Fibroblast of upper back skin (primary cell): ENCODE measurements around the gene PCDH9.

Source experiments
- DNase-seq: peaks from one replicate; pipeline ENCODE4 v3.0.0-alpha.2; 2013

PCDH9 gene

DNA sequence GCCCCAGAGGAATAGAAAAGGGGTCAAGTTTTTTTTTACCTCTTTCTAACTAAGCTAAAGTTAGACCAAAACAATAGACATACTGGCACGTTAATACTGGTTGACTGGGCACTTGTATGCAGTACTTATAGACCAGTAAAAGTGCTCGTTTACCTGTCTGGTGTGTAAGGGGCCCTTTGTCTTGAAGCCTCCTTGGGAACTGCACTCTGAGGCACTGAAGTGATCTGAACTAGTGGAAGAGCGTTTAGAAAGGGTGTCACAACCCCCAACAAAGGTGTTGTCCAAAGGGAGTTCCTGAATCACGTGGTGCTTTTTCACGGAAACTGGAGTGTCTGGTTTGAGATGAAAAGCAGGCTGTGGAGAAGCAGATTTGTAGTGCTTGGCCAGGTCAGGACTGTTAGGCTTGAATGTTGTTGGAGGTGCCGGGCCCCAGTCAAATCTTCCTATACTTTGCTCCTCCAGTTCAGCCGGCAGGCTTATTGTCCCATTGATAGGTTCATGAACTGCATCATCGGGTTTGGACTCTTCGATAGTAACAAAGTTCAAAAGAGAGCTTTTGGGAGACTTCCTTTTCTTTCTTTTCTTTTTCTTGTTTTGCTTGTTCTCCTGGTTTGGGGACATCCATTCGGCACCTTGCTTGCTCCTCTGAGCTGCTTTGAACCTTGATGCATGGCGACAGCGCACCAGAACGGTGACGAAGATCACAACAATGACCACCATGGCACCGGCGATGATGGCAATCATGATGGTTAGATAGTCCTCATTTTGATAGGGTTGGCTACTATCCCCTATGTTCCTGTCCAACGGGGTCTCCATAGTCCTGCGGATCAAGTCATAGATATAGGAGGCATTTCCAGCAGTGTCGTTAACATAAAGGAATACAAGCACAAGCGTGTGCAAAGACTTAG lies 4.6 kb downstream of the PCDH9 start:
- DNase-seq, result no peak

DNA sequence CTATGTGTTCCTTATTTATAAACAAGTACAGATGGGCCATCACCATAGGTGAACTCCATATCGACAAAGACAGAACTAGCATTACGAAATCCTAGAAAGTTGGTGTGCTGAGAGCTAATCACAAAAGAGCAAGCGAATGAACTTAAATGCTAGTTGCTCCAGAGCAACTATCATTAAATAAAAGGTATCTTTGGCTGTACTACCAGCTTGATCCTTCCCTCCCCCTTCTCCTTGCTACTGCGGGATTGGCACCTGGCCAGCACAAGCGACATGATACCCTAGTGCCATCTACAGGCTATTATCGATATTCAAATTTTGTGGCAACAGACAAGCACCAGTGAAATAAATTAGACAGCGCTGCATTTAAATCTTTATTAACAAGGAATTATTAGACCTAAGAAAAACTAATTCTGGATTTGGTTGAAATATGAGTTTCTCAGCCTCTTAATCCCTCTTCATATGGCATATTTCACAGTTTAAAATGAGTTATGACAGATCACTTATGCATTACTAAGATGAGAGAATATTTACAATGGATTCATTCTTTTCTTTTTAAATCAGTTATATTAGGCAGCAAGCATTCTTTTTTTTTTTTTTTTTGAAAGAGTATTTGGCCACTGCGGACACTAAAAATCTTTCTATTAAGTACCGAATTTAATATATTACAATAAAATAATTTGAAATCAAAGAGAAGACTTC lies 5.8 kb downstream of the PCDH9 start:
- peak; percentile 80 for DNase-seq

DNA sequence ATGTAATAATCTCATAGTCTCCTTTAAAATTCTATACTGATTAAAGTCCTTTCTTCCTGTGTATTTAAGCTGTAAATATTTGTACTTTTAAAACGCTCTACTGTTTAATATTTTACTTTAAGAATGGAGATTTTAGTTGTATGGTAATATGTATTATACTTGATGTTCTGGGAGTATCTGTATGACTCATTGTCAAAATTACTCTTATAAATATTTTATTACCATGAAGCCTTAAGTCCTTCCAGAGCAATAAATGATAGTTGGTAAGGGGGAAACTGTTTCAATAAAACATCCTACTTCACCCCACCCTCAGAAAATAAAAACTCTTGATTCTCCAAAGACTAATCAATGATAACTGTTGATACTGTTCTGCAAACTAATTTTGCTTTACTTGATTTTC lies 6.4 kb downstream of the PCDH9 start:
- no peak for DNase-seq

DNA sequence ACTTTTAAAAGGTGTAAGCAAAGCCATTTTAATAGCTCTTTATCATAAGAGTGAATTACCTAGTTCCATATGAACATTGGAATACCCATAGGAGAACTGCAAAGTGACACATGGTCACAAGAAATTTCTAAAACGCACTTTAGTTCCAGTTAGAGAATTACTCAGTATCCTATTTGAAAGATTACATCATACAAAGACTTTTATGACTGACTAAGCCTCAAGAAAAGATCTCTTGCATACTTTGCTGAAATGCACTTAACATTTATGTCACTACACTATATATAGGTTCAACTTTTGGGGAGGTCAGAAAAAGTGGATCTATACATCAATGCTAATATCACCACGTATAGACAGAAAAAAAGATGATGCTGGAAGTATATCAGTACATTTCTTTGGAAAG lies 7.1 kb downstream of the PCDH9 start:
- DNase-seq, result peak; percentile 51

DNA sequence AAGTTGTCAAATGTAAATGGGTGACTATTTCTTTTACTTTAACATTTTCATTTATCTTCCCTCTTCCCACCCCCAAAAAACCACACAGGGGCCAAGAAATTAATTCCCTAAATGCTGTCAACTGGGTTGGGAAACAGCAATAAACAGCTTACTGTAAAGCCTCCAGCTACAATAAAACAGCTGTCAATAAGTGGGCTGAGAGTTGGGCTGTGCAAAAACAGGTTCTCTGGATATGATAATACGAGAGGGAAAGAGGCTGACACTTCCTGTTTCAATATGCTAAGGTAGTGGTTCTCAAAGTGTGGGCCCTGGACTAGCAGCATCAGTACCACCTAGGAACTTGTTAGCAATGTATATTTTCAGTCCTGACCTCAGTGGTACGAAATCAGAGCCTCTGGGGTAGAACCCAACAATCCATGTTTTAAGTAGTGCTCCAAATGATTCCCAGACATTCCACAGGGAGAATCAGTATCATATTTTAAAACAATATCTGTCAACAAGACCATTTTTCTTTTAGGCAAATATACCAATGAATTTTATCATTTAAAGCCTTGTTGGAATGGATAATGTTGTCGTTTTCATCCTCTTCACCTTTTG lies 8.4 kb downstream of the PCDH9 start:
- no peak for DNase-seq

DNA sequence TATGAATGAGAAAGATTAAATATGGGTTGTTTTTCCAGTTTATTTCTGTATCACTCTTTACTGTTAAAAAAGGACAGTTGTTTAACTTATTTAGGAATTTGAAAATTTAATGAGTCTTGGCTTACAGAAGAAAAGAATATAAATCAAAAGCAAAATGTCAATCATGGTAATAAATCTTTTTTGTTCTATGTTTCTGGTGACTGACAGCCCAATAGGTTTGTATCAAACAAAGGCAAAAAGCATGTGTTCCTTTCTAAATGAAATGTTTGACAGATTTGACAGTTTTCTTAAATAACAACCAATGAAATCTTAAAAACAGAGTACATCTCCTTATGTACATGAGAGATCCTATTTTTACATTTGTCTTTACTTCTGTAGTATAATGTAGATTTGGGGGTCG lies 11.0 kb downstream of the PCDH9 start:
- DNase-seq, result no peak

DNA sequence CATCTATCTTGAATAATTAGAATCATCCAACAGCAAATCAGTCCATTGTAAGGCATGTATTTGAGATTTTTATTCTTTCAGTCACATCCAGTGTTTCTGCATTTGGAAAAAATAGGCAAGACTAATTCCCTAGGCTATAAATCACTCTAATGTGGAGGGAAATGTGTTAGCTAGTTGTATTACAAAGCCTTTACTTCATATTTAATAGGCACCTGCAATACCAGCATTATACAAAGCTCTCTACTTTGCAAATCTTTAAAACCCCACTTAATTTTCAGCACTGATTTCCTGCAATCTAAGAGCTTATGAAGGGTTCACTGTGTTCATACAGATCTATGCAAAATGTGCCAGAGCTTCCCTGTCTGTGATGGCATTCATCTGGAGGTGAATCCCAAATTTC lies 12.3 kb downstream of the PCDH9 start:
- no peak for DNase-seq

DNA sequence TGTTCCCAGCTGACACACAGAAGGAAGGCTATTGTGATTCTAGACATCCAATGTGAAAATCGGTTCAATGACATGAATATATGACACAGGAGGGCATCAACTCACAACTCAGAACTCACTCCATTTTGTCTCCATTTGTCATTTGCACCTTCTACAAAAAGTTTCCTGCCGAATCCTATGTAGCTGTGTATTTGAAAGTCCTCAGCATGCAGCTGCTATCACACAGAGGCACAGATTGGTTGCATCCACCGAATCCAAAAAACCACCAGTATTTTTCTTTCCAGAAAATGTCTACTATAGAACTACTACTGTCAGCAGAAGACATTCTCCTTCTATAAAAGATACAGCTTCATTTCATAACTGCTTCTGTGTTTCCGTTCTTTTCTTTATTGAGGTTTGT lies 13.3 kb downstream of the PCDH9 start:
- DNase-seq, result no peak

DNA sequence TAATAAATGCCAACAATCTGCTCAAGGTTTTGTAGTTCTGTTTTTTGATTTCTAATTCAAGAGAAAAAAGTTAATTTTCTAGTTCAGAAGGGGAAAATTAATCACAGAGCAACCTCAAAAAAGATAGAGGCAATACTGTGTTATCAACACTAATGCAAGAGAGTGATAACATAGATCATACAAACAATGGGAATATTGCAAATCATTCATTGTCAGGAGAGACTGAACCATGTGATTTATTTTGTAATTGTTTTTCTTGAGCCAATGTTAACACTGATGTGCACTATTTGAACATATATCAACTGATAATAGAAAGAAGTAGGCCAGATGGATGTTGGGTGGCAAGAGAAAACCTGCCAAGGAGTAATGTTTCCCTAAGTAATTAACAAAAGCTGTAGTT lies 19.9 kb downstream of the PCDH9 start:
- DNase-seq, result no peak

DNA sequence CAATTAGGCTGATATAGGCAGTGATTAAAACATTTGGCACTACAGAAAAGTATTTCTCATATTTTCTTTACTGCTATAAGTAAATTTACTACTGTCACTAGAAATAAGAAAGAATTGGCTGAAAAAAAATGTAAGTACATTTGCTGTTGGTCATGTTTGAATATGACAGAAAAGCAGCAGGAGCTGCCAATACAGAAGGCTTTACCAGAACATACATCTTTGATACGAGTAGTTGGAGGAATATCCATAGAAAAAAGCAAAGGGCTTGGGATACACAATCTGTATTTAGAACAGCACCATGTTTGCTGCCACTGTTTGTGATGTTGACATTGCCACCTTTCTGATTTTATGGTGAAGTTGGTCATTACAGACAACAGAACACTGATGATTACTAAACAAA lies 21.6 kb downstream of the PCDH9 start:
- no peak for DNase-seq

DNA sequence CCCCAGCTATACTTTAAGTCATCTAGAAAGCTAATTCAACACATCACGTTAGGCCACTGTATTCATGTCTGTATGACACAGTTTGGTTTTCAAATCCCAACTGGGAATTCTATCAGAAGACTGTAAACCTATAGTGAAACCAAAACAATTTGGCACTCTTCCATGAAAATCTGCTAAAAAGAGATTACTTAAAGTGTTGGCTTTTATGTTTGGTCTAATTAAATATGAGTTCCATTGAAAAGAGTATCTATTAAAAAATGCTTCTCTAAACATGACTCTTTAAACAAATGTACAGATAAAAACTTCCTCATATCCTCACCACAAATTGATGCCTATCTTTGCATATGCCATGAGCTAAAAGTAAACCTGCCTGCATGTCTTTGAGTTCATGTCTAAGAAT lies 25.4 kb downstream of the PCDH9 start:
- DNase-seq, result no peak

DNA sequence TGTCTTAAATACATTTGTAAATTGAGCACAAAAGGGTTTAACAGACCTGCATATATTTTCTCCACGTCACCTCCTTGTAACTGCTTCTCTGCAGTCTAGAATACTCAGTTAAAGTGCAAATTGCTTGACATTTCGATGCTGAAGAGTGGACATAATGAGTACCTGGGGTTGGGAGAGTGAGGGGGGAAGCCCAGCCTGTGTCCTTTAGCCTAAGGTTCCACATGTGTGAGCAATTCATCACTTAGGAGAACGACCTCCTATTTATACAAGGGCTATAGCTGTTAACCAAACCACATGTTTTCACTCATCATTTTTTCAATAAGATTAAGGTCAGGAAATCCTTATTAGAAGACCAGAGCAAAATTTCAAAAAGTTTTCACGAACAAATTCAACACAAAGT lies 29.5 kb downstream of the PCDH9 start:
- no peak for DNase-seq

DNA sequence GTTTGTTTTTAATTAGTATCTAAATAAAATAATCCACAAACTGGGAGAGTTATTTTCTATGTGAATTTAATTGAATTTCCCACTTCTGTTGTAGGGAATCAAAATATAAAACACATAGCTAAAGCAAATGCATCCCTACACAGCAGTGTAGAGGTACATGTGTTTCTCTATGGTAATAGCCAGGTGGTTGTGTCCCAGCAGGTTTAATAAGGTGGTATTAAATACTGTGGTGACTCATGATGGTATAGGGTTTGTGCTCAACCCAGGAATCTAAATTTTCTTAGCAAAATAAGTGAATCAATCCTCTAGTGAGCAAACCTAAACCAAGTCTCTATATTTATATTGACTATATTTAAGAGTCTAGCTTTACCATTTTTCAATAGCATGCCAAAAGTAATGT lies 30.0 kb downstream of the PCDH9 start:
- DNase-seq, result no peak

DNA sequence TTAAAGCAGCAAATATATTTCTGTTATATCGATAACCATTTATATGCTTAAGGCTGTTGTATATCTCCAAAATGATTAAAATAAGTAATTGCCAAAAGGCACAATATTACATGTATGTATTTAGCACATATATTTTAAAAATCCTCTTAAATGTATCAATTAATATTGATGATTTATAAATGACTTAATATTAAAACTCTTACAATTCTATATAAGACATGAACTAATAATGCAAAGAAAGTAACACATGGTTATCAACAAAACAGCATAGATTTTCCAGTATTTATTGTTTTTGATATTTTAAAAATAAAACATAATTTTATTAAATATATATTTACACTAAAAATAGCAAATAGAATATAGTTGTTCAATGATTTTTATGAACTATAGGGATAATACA lies 32.4 kb downstream of the PCDH9 start:
- DNase-seq, result no peak

DNA sequence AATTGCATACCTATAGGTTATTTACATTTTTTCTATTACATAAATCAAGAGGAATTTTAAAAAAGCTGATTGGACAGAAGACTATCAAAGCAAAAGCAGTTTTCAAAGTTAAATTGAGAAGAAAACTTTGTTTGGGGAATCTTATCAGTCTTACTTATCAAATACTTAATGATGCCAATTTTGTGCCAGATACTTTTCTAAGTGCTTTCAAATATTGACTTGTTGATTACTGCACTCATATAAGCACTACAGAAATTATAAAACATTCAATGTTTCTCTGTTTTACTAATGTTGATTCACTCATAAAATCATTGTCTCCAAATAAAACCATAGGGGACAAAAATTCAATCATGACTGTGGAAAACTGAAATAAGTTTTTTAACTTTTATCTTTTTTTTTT lies 36.2 kb downstream of the PCDH9 start:
- no peak for DNase-seq

DNA sequence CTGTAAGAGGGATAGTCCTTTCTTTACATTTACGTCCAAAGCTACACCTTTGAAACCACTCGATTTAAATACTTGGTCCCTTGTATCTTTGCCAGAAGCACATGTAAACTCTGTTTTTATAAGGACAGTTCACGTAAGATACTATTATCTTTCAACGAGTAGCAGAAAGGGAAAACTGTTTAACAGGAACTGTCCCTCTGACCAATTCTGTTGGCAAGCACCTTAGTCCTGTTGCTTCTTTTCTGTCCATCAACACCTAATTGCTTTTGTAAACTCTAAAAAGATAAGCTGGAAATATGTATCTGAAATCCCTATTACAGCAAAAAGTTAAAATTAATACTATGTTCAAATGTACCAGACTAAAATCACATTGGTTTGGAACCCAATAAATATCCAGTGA lies 37.4 kb downstream of the PCDH9 start:
- DNase-seq, result no peak

DNA sequence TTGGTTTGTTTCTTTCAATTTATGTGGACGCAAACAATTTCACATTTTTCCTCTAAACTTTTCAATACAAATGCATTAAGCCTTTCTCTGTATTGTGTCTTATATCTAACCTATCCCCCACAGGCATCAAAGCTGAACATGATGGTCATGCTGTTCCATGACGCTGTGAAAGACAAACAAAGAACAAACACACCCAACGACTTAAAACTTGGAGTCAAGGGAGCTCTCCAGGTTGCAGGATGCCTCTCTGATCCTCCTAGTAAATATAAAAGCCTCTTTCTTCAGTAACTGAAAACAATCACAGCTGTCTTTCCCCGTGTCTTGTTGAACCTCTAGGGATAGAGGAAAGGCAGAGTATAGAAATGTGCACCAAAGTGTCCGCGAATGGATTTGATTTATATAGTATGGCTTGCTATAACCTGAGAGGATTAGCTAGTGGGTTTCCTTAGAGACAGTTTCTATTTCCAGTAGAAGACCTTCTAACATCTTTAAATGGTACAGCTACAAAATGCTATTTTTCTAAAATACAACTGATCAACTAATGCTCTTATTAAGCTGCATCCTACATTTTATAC lies 43.1 kb downstream of the PCDH9 start:
- DNase-seq, result no peak

DNA sequence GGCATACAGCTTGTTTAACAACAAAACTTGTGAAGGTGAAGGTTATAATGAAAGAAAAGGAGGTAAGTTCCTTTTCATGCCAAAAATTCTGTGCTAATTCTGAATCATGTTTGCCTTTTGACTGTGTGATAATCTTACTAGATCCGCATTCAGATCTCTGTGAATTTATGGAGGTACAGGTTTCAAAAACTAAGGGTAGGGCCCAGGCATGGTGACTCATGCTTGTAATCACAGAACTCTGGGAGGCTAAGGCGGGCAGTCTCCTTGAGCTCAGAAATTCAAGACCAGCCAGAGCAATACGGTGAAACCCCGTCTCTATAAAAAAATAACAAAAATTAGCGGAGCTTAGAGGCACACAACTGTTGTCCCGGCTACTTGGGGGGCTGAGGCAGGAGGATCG lies 45.9 kb downstream of the PCDH9 start:
- DNase-seq, result no peak

DNA sequence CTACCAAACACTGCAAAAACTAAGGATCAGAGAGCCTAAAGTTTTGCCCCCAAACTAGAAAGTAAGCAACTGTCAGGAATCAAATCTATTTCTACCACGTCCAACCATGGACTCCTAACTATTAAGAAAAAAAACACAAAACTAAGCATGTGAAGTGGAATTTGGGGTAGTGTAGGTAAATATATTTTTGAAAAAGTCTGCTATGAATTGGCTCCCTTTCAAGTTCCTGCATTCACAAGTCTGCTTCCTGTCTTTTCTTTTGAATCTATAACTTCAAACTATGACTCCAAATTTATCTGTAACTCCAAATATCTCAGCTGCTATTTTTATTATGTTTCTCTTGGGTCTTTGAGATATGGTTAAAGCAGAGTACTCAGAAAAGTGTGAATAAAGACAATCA lies 47.0 kb downstream of the PCDH9 start:
- no peak for DNase-seq

DNA sequence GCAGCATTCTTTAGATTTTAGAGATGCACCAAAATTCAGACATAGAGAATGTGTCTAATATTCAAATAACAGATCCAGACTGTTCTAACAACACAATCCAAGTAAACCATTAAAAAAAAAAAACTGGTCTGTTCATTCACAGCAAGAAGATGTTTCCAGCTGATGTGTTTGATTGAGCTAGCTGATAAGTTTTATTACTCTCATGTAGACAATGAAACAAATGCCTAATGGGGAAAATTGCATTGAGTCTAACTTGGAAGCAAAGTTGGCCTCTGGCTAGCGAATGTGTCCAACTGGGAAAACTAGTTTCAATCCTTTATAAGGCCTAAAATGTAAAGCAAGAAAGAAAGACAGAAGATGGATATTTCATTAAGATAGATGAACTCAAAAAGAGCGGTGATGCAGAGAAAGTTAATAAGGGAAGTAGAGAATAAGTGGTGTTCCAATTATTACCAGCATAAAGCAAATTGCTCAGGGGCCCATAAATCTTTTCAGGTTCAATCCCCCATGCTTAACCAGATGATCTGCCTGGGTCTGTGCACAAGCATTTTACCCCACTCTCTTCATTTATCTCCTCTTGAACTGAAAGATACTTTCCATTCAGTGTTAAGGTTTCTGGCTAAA lies 54.2 kb downstream of the PCDH9 start:
- no peak for DNase-seq

DNA sequence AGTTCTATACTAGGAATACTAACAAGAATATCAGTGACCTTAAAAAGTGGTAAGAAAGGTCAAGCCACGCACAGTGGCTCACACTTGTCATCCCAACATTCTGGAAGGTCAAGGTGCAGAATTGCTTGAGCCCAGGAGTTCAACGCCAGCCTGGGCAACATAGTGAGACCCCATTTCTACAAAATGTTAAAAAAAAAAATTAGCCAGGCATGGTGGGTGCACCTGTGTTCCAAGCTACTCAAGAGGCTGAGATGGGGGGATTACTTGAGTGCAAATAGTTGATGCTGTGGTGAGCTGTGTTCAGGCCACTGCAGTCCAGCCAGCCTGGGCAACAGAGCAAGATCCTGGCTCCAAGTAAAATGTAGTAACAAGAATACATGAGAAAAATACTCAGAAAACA lies 61.8 kb downstream of the PCDH9 start:
- no peak for DNase-seq

DNA sequence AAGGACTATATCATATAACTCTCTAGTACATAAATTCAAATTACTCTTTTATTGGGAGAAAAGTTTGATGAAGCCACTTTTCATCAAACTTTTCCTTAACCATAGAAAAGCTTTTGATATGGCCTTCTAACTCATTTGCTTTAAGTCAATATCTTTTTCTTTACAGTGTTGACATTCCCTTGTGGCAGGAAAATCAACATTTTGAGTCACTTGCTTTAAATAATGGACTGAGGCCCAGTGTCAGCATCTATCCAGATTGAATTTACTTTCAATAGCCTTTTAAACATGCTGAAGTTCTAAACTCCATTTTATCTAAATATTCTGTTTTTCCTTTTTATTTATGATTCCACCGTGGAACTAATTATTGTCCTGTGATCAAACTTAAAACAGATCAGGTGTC lies 62.7 kb downstream of the PCDH9 start:
- no peak for DNase-seq

DNA sequence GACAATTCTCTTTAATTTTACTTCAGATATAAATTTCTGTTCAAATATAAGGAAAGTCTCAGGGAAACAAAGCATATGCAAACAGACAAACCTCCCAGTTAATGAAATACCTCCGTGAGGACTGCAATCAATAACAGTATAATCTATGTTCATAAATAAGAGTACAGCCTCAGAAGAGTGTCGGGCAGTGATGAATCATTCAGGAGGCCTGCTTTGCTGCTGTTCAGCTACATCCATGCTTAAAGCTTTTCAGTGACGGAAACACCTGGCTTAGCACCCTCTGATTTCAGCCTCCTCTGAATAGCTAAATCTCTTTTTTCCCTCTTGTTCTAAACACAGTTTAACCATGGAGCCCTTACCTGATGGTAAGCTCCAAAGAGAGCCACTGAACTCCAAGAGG lies 69.0 kb downstream of the PCDH9 start:
- no peak for DNase-seq
